Natural killer cell (primary cell): ENCODE results near the gene FARP2. TPM values are rescaled to one million over a fixed set of nuclear protein-coding genes. Genes with fewer than 3 reads are reported as not detected.

Experiments
- ATAC-seq, 3 donors: fragments of 150-1000 bp in 2 of 3; fragments of 200-7000 bp in 1 of 3; cut with Tn5 transposase; 1 replicate in 1 of 3; 2 replicates in 2 of 3; pipeline ENCODE4 v1.10.0; 2021; ENCODE audit warnings: mild to moderate bottlenecking in 2 of 3, moderate library complexity in 2 of 3
- DNase-seq, 2 donors: peaks; one replicate each; pipeline versions ENCODE4 v3.0.0 to v3.0.0-alpha.2; 2013 to 2021; ENCODE audit warnings: mixed read lengths in 1 of 2
- H3K27ac ChIP-seq: one replicate; pipeline ENCODE4 v1.5.1; 2013; ENCODE audit warnings: mild to moderate bottlenecking, low read length
- H3K27me3 ChIP-seq: one replicate; pipeline ENCODE4 v1.6.1; 2013; ENCODE audit warnings: low read length; ENCODE audit not compliant: control insufficient read depth, insufficient read depth
- H3K36me3 ChIP-seq: one replicate; pipeline ENCODE4 v1.6.1; 2013; ENCODE audit warnings: low read length; ENCODE audit not compliant: control insufficient read depth, insufficient read depth
- H3K4me1 ChIP-seq: one replicate; pipeline ENCODE4 v1.6.1; 2013; ENCODE audit warnings: low read length; ENCODE audit not compliant: control insufficient read depth, insufficient read depth
- H3K4me3 ChIP-seq: one replicate; pipeline ENCODE4 v1.5.1; 2013; ENCODE audit warnings: low read length
- H3K9me3 ChIP-seq: one replicate; pipeline ENCODE4 v1.6.1; 2013; ENCODE audit warnings: low read length; ENCODE audit not compliant: control insufficient read depth, insufficient read depth
- H3K27ac Mint-ChIP-seq, 2 donors: one replicate each; pipeline ENCODE4 v1.8.0; 2022; ENCODE audit warnings: mild to moderate bottlenecking in 2 of 2, mixed read lengths in 2 of 2, moderate library complexity in 1 of 2
- H3K27me3 Mint-ChIP-seq, 2 donors: one replicate each; pipeline ENCODE4 v1.8.0; 2022; ENCODE audit warnings: low read depth in 2 of 2, mixed read lengths in 2 of 2
- H3K36me3 Mint-ChIP-seq: one replicate; pipeline ENCODE4 v1.8.0; 2022; ENCODE audit warnings: mixed read lengths
- H3K4me1 Mint-ChIP-seq, 2 donors: one replicate each; pipeline ENCODE4 v1.8.0; 2022; ENCODE audit warnings: mixed read lengths in 2 of 2
- H3K4me3 Mint-ChIP-seq: one replicate; pipeline ENCODE4 v1.8.0; 2022; ENCODE audit warnings: mild to moderate bottlenecking, moderate library complexity, mixed read lengths
- H3K9me3 Mint-ChIP-seq, 2 donors: one replicate each; pipeline ENCODE4 v1.8.0; 2022; ENCODE audit warnings: mixed read lengths in 2 of 2
- WGBS: methylation state at CpG from one replicate; pipeline ENCODE4 v1.1.7; 2013; ENCODE audit warnings: missing lambda C conversion rate; ENCODE audit not compliant: insufficient coverage; 5-methylcytosine and 5-hydroxymethylcytosine counted together
- intact Hi-C: fragments of 100-400 bp; cut with micrococcal nuclease; formaldehyde crosslinking; loops from one replicate; pipeline ENCODE4 v1.14.2; 2022
- total RNA-seq, 4 donors: library from RNA; stranded (reverse); fragments of 120-200 nt in 1 of 4; gene quantifications; one replicate each; pipeline versions ENCODE4 v1.2.3 to v1.2.4, GENCODE V29; 2013 to 2022
- TF ChIP-seq, protein P1 (sequence below): fragments of 200-600 bp; IDR thresholded peaks from one replicate; pipeline ENCODE4 v1.8.0; 2022; ENCODE audit warnings: antibody characterized with exemption

FARP2 gene
- total RNA-seq, 3 donors from 2014 or later (not counting 1 experiment from before 2014, with no cell fraction given): 26.8 to 40.6 (median 31.6) TPM

- H3K27me3 ChIP-seq: no peaks in the 10 kb centered on the region
- H3K36me3 Mint-ChIP-seq: peaks cover 12% of the 10 kb centered on the region
- H3K36me3 ChIP-seq: peaks cover 37% of the 10 kb centered on the region
- DNase-seq (no peak), ATAC-seq (no peak)
- no peak overlapping the region for H3K4me3 Mint-ChIP-seq
- 100% methylated on average over 1 of the region's 1 CpG for WGBS
- intact Hi-C loops: no loop called here
- no peaks in the 10 kb centered on the region for H3K9me3 Mint-ChIP-seq
- peak overlapping the region; percentile 4 to 41 for H3K27ac Mint-ChIP-seq
- peaks cover 38 to 40% of the 10 kb centered on the region in 2 donors for H3K4me1 Mint-ChIP-seq
- peaks cover 4% of the 10 kb centered on the region for H3K4me1 ChIP-seq
- H3K9me3 ChIP-seq: no peaks in the 10 kb centered on the region
- TF ChIP-seq, protein P1, sequence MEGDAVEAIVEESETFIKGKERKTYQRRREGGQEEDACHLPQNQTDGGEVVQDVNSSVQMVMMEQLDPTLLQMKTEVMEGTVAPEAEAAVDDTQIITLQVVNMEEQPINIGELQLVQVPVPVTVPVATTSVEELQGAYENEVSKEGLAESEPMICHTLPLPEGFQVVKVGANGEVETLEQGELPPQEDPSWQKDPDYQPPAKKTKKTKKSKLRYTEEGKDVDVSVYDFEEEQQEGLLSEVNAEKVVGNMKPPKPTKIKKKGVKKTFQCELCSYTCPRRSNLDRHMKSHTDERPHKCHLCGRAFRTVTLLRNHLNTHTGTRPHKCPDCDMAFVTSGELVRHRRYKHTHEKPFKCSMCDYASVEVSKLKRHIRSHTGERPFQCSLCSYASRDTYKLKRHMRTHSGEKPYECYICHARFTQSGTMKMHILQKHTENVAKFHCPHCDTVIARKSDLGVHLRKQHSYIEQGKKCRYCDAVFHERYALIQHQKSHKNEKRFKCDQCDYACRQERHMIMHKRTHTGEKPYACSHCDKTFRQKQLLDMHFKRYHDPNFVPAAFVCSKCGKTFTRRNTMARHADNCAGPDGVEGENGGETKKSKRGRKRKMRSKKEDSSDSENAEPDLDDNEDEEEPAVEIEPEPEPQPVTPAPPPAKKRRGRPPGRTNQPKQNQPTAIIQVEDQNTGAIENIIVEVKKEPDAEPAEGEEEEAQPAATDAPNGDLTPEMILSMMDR: no peak
- H3K27ac ChIP-seq: no peak overlapping the region
- no peaks in the 10 kb centered on the region for H3K27me3 Mint-ChIP-seq
- H3K4me3 ChIP-seq: no peak overlapping the region
Measured at GRCh38 chr2:241325257-241325656, 30.8 kb upstream of the FARP2 start.

DNA sequence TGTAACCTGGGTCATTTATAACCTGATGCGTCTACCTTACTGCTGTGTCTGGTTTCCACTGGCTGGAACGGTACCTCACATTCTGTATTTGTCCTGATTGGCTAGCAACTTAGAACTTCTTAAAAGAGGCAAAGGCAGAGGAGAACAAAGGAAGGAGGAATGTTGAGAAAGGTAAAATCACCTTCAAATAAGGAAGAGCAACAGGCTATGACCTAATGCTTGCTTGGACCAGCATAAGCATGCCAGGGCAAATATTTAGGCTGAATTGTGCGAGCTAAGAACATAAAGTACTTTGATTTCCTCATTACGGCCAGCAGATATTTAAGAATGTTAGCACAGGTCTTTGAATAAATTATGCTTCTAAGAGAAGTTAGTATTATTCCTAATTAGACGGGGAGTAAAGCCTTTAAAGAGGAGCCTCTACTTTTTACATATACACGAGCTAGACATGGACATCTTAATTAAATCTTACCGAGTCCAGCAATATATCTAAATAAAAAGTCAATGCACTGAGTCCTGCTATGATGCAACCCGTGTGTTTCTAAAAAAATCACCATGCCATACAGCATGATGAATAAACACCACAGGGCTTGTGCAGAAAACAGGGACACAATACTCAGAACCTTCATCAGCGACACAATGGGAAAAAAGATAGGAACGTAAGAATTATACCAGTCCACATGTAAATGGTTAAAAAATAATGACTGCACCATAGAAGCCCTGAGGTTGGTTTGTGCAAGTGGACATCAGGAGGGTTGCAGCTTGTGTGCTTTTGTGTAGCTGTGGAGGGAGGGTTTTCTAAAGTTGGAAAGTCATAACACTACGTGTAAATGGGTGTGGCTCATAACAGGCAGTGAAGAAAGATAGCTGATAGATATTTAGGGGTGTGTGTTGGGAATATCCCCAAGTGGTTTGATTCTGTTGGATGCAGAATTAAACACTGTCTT lies 26.1 kb upstream of the FARP2 start:
- H3K36me3 Mint-ChIP-seq: peaks cover 12% of the 10 kb centered on the region
- TF ChIP-seq, protein P1: no peak
- no peak overlapping the region for H3K4me3 Mint-ChIP-seq
- intact Hi-C loops: no loop called here
- Histone ChIP-seq H3K4me1 (no peaks in the 10 kb centered on the region), H3K36me3 (peaks cover 37% of the 10 kb centered on the region), H3K4me3 (no peak overlapping the region), H3K27me3 (no peaks in the 10 kb centered on the region), H3K27ac (no peak overlapping the region), H3K9me3 (no peaks in the 10 kb centered on the region)
- no peaks in the 10 kb centered on the region for H3K9me3 Mint-ChIP-seq
- H3K27ac Mint-ChIP-seq: peak overlapping the region; percentile 27 to 30
- 94% methylated on average over 11 of the region's 11 CpGs for WGBS
- DNase-seq: no peak
- no peak for ATAC-seq
- no peaks in the 10 kb centered on the region for H3K27me3 Mint-ChIP-seq
- peaks cover 19 to 34% of the 10 kb centered on the region in 2 donors for H3K4me1 Mint-ChIP-seq

GRCh38 chr2:241330616-241330981 lies 25.5 kb upstream of the FARP2 start:
- Mint-ChIP-seq H3K4me1 (peaks cover 15 to 28% of the 10 kb centered on the region in 2 donors), H3K36me3 (peaks cover 12% of the 10 kb centered on the region), H3K27me3 (no peaks in the 10 kb centered on the region), H3K4me3 (no peak overlapping the region), H3K9me3 (no peaks in the 10 kb centered on the region), H3K27ac (peak overlapping the region; percentile 27 to 30)
- H3K36me3 ChIP-seq: peaks cover 38% of the 10 kb centered on the region
- no peak overlapping the region for H3K4me3 ChIP-seq
- intact Hi-C loops: no loop called here
- no peak overlapping the region for H3K27ac ChIP-seq
- 94% methylated on average over 2 of the region's 4 CpGs for WGBS
- no peaks in the 10 kb centered on the region for H3K9me3 ChIP-seq
- DNase-seq (no peak), ATAC-seq (no peak)
- TF ChIP-seq, protein P1: no peak
- no peaks in the 10 kb centered on the region for H3K27me3 ChIP-seq
- no peaks in the 10 kb centered on the region for H3K4me1 ChIP-seq
